Gastroesophageal sphincter (tissue), 3 donors: ENCODE data around the gene MEIS3.

ENCODE experiments used
- POLR2A ChIP-seq, 2 donors: fragments of 450-650 bp; IDR thresholded peaks; one replicate each; pipeline ENCODE4 v1.6.1; 2017; ENCODE audit warnings: antibody characterized with exemption in 2 of 2, mild to moderate bottlenecking in 2 of 2, moderate library complexity in 1 of 2
- POLR2AphosphoS5 ChIP-seq: sonication (generic); formaldehyde crosslinking; IDR thresholded peaks from one replicate; pipeline ENCODE4 v1.6.1; 2017; ENCODE audit warnings: antibody characterized with exemption
- TF ChIP-seq, protein P1 (sequence below), 4 experiments: fragments of 200-600 bp in 2 of 4; fragments of 450-650 bp in 2 of 4; sonication (generic) in 1 of 4; IDR thresholded peaks; one replicate each; pipeline ENCODE4 v1.5.1; 2017 to 2019; ENCODE audit warnings: antibody characterized with exemption in 4 of 4, mild to moderate bottlenecking in 2 of 4, moderate library complexity in 2 of 4

DNA sequence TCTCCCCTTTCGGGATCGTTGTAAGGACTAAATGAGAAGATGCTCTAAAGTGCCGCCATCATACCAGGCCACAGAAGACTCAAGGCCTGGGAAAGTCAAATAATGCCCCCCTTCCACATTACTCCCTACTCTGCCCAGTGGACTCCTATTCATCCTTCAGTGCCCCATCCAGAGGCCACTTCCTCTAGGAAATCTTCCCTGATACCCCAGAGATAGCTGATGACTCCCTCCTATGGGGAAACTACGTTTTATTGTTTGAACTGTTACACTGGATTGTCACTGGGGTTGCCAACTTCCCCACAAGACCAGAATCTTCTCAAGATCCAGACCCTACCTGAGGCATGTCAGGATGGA is 14.2 kb downstream of the MEIS3 start:
- TF ChIP-seq, protein P1, sequence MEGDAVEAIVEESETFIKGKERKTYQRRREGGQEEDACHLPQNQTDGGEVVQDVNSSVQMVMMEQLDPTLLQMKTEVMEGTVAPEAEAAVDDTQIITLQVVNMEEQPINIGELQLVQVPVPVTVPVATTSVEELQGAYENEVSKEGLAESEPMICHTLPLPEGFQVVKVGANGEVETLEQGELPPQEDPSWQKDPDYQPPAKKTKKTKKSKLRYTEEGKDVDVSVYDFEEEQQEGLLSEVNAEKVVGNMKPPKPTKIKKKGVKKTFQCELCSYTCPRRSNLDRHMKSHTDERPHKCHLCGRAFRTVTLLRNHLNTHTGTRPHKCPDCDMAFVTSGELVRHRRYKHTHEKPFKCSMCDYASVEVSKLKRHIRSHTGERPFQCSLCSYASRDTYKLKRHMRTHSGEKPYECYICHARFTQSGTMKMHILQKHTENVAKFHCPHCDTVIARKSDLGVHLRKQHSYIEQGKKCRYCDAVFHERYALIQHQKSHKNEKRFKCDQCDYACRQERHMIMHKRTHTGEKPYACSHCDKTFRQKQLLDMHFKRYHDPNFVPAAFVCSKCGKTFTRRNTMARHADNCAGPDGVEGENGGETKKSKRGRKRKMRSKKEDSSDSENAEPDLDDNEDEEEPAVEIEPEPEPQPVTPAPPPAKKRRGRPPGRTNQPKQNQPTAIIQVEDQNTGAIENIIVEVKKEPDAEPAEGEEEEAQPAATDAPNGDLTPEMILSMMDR (IDR thresholded peaks at IDR 0.05), result no peak
- no peak for TF ChIP-seq POLR2A (IDR thresholded peaks at IDR 0.05)
- no peak for TF ChIP-seq POLR2AphosphoS5
